Ascending aorta (tissue), 2 donors: ENCODE results near the gene C18orf63. TPM values are rescaled to one million over a fixed set of nuclear protein-coding genes. Genes with fewer than 3 reads are reported as not detected.
A peak's percentile ranks its signal among the peaks of the same experiment; 100 is the strongest.

Experiments
- DNase-seq, 2 donors: peaks; one replicate each; pipeline ENCODE4 v3.0.0-alpha.2; 2019; ENCODE audit warnings: low spot score in 2 of 2
- H3K27ac ChIP-seq, 2 donors: fragments of 200-600 bp; sonication (generic); one replicate each; pipeline ENCODE4 v1.5.1; 2016 to 2017; ENCODE audit warnings: mild to moderate bottlenecking in 1 of 2
- H3K27me3 ChIP-seq: fragments of 200-600 bp; sonication (generic); one replicate; pipeline ENCODE4 v1.5.1; 2017
- H3K36me3 ChIP-seq, 2 donors: fragments of 200-600 bp; sonication (generic); one replicate each; pipeline ENCODE4 v1.5.1; 2016
- H3K4me1 ChIP-seq, 2 donors: fragments of 200-600 bp; sonication (generic); one replicate each; pipeline ENCODE4 v1.5.1; 2016 to 2017; ENCODE audit warnings: mild to moderate bottlenecking in 1 of 2
- H3K4me3 ChIP-seq, 2 donors: fragments of 200-600 bp; sonication (generic); one replicate each; pipeline ENCODE4 v1.5.1; 2016 to 2017; ENCODE audit warnings: mild to moderate bottlenecking in 1 of 2
- H3K9me3 ChIP-seq, 2 donors: fragments of 200-600 bp; sonication (generic); one replicate each; pipeline ENCODE4 v1.5.1; 2016
- CTCF ChIP-seq, 3 experiments: fragments of 200-600 bp in 2 of 3; fragments of 450-650 bp in 1 of 3; sonication (generic) in 2 of 3; IDR thresholded peaks; one replicate each; pipeline ENCODE4 v1.5.1; 2016 to 2019; ENCODE audit warnings: antibody characterized with exemption in 3 of 3, mild to moderate bottlenecking in 1 of 3, moderate library complexity in 1 of 3
- intact Hi-C: fragments of 100-400 bp; cut with DNase I; formaldehyde crosslinking; loops from one replicate; pipeline ENCODE4 v1.15.1; 2023
- total RNA-seq: library from RNA; depleted of rRNA; stranded (reverse); fragments of >200 nt; gene quantifications from one replicate; pipeline ENCODE4 v1.1.0, GENCODE V29; 2016

The C18orf63 gene
- total RNA-seq, 1 donor from 2014 or later = not detected

DNA sequence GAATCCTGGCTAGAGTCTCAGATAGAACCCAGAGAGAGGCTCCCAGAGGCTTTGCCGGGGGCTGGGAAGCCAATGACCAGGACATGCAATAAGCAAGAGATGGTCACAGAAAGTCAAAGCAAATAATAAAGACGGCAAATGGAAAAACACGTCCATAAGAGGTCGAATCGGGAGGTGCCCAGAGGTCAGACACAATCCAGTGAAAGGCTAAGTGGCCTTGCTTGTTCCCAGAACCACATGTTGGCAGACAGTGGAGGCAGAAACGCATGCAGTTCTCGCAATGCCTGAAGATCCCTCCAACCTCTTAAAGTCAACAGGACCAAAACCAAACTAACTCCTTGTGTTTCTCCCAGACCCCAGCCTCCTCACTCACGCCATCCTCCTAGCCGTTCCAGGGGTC lies 26.9 kb upstream of the C18orf63 start:
- Histone ChIP-seq H3K4me3 (no peak overlapping the region), H3K9me3 (no peaks in the 10 kb centered on the region), H3K27ac (peak overlapping the region in 1 of 2 donors; percentile 12), H3K36me3 (no peaks in the 10 kb centered on the region), H3K4me1 (peaks cover 5 to 8% of the 10 kb centered on the region in 2 donors), H3K27me3 (no peaks in the 10 kb centered on the region)
- no peak for TF ChIP-seq CTCF (IDR thresholded peaks at IDR 0.05)
- no peak for DNase-seq
- intact Hi-C loops = loop anchor here (2.0 kb wide), 1 partner anchor 52 kb away; no protein-coding TSS in a partner anchor

GRCh38 chr18:74289137-74289536 lies 26.5 kb upstream of the C18orf63 start:
- no peaks in the 10 kb centered on the region for H3K36me3 ChIP-seq
- no peak for TF ChIP-seq CTCF (IDR thresholded peaks at IDR 0.05)
- peak overlapping the region in 1 of 2 donors; percentile 12 for H3K27ac ChIP-seq

DNA sequence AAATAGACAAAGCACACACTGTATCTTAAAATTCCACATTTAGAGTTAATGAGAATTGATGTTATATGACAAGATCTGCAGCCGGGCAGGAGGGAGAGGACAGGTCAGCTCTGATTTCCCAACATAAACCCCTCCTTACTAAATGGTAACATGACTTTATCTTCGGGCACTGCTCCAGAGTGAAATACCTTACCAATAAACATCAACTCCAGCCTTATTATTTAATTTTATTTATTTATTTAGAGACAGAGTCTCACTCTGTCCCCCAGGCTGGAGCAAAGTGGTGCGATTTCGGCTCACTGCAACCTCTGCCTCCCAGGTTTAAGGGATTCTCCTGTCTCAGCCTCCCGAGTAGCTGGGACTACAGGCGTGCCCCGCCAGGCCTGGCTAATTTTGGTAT lies 25.6 kb upstream of the C18orf63 start:
- Histone ChIP-seq H3K27me3 (no peaks in the 10 kb centered on the region), H3K4me3 (no peak overlapping the region), H3K27ac (no peak overlapping the region), H3K4me1 (peaks cover 5 to 8% of the 10 kb centered on the region in 2 donors), H3K9me3 (no peaks in the 10 kb centered on the region), H3K36me3 (no peaks in the 10 kb centered on the region)
- TF ChIP-seq CTCF (IDR thresholded peaks at IDR 0.05) = no peak
- no peak for DNase-seq
- intact Hi-C loops = loop anchor here (5.0 kb wide), 2 partner anchors 62 to 917 kb away; partner anchors contain the start of gene PTGR3

More at GRCh38 chr18:74289137-74289536, 26.5 kb upstream of the C18orf63 start:
- H3K27me3 ChIP-seq = no peaks in the 10 kb centered on the region
- no peak for DNase-seq
- intact Hi-C loops = loop anchor here (2.0 kb wide), 1 partner anchor 52 kb away; no protein-coding TSS in a partner anchor
- H3K4me3 ChIP-seq = no peak overlapping the region
- H3K9me3 ChIP-seq = no peaks in the 10 kb centered on the region
- H3K4me1 ChIP-seq = peaks cover 5 to 8% of the 10 kb centered on the region in 2 donors

DNA sequence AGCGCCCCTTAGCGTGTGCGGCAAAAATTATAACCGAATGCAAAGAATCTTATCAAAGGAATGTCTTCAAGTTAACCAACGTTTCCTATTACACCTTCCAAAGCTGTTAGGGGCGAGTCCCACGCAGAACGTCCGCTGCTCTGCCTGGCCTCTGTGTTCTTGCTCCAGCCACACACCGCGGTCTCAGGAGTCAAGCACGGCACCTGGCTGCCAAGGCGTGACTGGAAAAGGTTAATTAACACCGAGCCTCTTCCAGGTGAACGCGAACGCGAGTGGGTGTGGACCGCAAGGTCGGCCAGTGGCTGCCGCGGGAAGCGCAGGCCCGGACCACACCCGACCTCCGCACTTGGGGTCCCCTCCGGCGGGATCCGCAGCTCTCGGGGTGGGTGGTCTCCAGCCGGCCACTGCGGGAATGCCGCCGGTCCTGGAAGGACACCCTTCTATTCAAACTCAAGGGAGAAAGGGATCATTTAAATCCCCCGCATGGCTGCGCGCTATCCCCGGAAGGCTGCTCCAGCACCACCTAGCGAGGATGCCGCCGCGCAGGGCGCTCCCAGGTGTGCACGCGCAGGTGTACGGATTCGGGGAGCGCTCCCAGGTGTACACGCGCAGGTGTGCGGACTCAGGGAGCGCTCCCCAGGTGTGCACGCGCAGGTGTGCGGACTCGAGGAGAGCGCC lies 24.7 kb upstream of the C18orf63 start:
- Histone ChIP-seq H3K4me3 (peak overlapping the region; percentile 63 to 87), H3K27me3 (no peaks in the 10 kb centered on the region), H3K4me1 (peaks cover 5 to 8% of the 10 kb centered on the region in 2 donors), H3K27ac (peak overlapping the region in 1 of 2 donors; percentile 27), H3K9me3 (no peaks in the 10 kb centered on the region), H3K36me3 (no peaks in the 10 kb centered on the region)
- no peak for TF ChIP-seq CTCF (IDR thresholded peaks at IDR 0.05)
- DNase-seq = no peak
- intact Hi-C loops = loop anchor here (5.0 kb wide), 2 partner anchors 61 to 916 kb away; partner anchors contain the start of gene PTGR3

GRCh38 chr18:74291472-74291770 lies 24.2 kb upstream of the C18orf63 start:
- H3K9me3 ChIP-seq = no peaks in the 10 kb centered on the region
- TF ChIP-seq CTCF (IDR thresholded peaks at IDR 0.05) = no peak
- H3K4me3 ChIP-seq = peak overlapping the region; percentile 63 to 87
- intact Hi-C loops = loop anchor here (5.0 kb wide), 2 partner anchors 61 to 916 kb away; partner anchors contain the start of gene PTGR3
- no peak for DNase-seq
- H3K36me3 ChIP-seq = no peaks in the 10 kb centered on the region
- peak overlapping the region in 1 of 2 donors; percentile 47 for H3K27ac ChIP-seq
- peaks cover 5 to 8% of the 10 kb centered on the region in 2 donors for H3K4me1 ChIP-seq
- no peaks in the 10 kb centered on the region for H3K27me3 ChIP-seq
